ENCODE data around the gene ARHGEF16.
A peak's percentile ranks its signal among the peaks of the same experiment; 100 is the strongest.

ARHGEF16 gene

DNA sequence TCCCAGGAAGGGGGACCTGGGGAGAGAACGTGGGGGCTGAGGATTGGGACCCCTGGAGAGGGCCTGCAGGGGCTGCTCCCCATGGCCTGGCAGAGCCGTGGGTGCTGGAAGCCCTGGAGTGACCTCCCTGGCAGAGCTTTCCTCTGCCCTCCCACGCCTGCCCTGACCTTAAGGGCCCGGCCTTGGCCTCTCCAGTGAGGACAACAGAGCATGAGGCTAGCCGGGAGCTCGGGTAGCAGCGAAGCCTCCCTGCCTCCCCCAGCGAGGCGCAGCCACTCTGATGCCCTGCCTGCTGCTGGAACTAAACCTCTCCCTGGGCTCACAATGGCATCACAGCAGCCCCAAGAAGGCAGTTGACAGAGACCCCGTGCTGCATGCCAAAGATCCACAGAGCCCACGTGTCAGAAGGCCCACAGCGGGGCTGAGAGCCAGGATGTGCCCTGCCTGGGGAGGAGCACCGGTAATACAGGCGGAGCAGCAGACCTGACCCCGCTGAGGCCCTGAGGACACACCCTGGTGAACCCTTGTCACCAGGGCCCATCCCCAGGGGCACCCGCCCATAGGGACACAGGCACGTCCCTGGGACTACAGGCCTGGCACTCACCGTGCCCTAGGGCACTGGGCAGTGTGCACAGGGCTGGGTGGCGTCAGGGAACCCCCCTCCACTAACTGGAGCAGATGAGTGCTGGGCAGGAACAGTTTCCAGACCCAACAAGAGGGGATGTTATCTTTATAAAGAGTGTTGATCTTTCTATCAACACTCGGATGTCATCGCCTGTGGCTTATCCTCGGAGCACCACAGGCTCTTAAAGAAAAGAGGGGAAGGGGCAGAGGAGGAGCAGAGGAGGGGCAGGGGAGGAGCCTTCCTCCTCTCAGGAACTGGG is 48.4 kb downstream of the ARHGEF16 start:
- DNase-seq (ENCODE audit: low read depth), result no peak

DNA sequence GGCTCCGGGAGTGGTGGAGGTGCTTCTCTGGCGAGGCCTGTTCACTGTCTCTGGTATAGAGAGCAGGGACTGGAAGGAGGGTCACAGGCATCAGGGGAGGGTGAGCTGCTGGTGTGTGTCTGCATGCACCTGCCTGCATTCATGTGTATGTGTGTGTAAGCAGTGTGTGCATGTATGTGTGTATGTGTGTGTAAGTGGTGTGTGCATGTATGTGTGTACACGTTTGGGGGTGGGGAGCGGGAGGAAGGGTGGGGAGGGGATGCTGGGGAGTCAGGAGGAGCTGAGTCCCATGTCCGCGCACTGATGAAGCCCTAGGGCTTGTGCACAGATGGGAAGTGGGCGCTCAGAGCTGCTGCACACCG is 49.0 kb downstream of the ARHGEF16 start:
- no peak for DNase-seq (ENCODE audit: low read depth)

DNA sequence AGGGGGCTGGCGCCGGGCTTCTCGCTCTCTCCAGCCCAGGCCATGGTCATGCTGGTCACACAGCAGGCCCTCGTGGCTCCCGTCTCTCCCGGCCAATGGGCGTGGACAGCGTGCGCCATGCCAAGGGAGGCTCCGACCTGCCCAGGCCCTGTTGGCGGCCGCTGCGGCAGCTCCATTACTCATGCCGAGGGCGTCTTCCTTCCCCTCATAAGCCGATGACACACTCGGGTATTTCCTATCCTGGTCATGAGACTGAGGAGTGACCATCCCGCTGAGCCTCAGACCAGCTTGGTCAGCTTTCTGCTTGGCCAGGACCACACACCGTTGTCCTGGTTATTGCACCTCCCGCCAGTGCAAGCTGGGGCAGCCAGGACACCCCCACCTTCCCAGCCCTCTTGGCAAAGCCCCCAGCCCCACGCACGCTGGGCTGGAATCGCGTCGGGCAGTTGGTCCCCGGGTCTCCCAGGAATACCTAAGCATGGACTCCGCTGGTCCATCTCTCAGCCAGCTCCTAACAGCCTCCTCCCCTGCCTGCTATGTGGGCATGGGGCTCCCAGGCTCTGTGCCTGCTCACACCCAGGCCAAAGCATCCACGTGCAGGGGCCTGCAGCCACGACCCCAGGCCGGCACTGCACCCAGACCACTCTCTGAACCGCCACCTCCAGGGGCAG is 49.8 kb downstream of the ARHGEF16 start:
- peak; percentile 66 for DNase-seq (ENCODE audit: low read depth)

DNA sequence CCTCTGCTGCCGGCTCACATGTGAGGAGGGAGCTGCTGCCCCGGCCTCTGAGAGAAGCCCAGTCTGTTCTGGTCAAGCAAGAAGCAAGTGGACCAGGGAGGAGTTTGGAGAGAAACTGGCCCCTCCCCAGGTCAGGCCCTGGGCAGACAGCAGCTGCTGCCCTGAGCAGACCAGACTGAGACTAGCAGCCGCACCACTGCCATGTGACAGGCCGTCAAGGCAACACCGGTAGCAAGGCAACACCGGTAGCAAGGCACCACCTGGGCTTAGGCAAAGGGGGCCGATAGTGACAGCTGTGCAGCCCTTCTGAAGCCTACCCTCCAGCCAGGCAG is 50.3 kb downstream of the ARHGEF16 start:
- no peak for DNase-seq (ENCODE audit: low read depth)

DNA sequence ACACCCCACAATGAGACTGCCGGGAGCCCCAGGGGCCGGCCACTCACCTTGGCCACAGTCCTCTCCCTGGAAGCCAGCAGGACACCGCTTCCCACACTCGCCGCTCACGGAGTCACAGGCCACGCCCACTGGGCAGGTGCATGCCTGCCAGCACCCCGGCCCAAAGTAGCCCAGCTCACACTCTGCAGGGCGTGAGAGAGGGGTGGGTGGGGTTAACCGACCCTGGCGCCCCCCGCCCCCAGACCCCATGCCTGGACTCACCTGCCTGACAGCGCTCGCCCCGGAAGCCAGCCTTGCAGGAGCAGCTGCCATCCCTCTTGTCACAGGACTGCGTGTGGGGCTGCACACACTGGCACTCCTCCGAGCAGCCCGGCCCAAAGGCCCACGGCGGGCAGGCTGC is 50.7 kb downstream of the ARHGEF16 start:
- no peak for DNase-seq (ENCODE audit: low read depth)

DNA sequence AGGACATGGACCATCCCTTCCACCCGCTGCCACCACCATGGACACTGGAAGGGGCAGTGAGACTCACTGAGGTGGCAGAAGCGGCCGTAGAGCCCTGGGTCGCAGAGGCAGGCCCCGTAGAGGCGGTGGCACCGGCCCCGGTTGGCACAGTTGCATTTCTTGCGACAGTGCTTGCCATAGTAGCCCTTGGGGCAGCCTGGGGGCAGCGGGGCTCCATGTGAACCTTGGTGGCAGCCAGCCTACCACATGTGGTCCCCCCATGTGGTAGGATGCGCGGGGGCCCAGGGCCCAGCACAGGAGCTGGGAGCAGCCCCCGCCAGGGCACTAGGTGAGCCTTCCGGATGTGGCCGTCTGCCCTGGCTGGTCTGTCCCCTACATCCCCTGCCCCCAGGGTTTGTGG is 51.6 kb downstream of the ARHGEF16 start:
- no peak for DNase-seq (ENCODE audit: low read depth)

DNA sequence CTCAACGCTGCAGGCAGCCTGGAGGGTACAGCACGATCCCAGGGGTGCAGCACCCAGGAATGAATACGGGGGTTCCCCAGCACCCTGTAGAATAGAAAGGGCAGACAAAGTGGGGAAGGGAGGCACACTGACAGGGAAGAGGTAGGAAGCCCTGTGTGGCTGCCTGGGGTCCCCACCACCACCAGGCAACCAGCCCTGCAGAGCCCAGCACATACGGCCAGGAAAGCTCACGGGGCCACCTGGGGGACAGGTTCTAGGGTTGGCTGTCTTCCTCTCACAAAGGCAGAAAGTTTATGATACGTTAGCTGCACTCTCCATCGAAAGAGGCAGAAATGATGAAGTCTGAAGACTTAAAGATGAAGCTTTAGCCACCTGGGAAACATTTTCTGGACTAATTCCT is 52.5 kb downstream of the ARHGEF16 start:
- DNase-seq (ENCODE audit: low read depth), result no peak

DNA sequence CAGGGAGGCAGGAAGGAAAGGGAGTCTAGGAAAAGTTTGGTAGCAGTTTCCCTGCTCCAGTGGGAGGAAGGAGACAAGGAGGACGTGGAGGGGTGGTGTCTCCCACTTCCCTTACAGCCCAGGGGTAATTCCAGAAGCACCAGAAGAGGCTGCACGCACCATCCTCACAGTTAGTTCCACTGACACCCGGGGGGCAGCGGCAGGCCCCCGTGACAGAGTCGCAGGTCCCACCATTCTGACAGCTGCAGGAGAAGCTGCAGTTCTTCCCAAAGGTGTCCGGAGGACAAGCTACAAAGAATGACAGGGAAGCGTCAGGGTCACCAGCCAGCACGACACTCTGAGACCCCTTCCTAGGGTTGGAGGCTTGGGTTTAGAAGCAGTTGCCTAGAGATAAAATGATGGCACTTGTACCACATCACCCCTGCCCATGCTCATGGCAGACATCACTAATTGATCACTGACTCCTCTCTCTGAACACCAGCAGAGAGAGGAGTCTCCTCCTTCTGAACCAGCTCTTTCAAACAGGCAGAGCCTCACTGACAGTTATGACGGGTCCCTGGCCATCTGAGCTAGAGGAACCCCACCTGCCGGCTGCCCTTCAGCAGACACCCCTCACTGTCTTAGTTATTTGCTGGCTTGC is 53.3 kb downstream of the ARHGEF16 start:
- no peak for DNase-seq (ENCODE audit: low read depth)

DNA sequence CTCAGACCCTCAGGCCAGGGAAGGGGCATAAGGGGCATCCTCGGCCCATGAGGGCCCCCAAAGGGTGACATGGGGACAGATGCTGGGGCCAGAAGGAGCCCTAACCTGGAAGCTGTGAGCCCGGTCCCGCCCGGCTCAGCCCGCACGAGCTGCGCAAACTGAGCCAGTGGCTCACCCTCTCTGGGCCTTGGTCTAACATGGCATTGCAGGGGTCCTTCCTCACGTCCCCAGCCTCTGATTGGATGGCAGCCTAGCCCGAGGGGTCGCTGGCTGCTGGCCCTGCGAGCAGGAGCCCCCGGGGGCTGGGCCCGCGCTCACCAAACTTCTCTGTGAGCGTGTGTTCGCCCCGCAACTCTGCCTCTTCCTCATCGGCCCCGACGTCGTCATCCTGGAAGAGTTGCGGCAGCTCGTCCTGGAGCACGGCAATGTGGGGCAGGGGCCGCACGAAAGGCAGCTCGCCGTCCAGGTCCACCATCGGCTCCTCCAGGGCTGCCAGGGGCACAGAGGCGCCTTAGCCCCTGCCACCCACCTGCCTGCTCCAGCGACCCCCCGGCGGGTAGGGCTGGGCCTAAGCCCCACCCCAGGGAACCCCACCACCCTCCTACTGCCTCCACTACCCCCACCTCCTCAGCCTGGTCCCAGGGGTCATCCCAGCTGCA is 54.4 kb downstream of the ARHGEF16 start:
- DNase-seq (ENCODE audit: low read depth), result no peak

DNA sequence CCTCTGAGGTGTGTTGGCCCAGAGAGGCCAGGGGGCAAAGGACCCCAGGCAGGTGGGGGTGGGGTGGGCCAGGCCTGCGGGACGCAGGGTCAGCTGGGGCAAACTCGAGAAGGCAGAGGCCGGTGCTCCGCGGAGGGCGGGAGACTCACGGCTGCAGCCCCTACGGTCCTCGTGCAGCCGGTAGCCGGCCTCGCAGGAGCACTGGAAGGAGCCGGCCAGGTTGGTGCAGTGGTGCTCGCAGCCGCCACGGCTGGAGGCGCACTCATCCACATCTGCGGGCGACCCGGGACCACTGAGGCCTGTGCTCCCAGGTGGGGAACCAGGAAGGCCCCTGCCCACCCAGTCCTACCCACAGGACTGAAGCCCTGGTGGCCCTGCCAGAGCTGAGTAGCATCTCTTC is 55.3 kb downstream of the ARHGEF16 start:
- no peak for DNase-seq (ENCODE audit: low read depth)

DNA sequence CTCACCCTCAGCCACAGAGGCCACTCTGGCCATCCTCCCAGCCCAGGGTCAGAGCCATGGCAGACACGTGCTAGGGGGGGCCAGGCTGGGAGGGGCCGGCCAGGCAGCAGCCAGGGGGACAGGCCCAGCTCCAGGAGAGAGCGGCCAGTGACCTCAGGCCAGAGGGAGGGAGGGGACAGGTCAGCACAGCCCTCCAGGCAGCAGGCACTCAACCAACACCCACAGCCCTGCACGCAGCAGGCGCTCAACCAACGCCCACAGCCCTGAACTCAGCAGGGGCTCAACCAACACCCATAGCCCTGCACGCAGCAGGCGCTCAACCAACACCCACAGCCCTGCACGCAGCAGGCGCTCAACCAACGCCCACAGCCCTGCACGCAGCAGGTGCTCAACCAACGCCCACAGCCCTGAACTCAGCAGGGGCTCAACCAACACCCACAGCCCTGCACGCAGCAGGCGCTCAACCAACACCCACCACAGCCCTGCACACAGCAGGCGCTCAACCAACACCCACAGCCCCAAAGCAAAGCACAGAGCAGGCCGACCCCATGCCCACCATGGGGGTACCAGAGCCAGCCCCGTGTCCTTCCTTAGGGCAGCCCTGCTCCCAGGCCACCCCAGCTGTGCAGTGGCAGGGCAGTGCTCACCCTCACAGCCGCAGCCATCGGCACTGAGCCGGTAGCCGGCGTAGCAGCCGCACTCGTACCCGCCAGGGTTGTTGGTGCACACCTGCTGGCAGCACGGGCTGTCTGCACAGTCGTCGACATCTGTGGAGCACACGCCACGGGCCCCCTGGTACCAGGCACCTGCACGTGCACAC is 55.9 kb downstream of the ARHGEF16 start:
- no peak for DNase-seq (ENCODE audit: low read depth)

DNA sequence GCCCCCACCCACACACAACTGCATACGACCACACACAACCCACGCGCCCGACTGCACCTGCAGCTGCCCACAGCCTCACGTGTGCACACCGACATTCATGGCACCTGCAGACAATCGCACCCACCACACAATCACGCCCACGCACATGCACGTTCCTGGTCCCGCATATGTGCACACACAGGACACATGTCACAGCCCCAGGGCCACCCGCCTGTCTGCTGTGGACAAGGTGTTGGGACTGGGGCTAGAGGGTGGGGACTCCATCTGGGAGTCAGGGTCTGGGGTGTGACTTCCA is 56.4 kb downstream of the ARHGEF16 start:
- DNase-seq (ENCODE audit: low read depth), result no peak

DNA sequence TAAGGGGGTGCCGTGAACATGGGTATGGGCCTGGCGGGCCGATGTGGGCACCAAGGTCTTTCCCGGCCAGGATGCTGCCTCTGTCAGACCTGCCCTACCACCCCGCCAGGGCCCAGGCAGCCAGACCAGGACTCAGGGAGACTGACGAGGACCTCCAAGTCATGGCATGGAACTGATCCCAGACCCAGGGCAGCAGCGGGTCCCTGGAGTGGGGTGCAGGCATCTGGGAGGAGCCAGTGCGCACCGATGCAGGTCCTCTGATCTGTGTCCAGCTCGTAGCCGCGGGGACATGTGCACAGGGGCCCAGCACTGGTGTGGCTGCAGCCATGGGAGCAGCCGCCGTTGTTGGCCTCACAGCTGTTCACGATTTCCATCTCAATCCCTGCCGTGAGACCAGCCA is 56.8 kb downstream of the ARHGEF16 start:
- DNase-seq (ENCODE audit: low read depth), result no peak

DNA sequence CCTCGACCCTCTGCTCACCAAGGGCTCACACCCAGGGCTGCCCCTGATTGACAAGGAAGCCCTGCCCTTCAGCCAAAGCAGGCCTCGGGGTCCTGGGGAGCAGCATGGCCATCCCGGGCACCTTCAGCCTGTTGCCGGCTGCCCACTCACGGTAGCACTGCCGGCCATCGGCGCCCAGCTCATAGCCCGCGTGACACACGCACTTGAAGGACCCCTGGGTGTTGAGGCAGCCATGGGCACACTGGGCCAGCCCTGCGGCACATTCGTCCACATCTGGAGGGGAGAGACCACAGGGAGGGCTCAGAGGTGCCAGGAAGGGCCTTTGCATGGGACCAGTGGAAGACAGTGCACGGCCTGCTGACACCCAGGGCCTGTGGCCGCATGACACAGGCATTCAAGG is 57.4 kb downstream of the ARHGEF16 start:
- DNase-seq (ENCODE audit: low read depth), result no peak

DNA sequence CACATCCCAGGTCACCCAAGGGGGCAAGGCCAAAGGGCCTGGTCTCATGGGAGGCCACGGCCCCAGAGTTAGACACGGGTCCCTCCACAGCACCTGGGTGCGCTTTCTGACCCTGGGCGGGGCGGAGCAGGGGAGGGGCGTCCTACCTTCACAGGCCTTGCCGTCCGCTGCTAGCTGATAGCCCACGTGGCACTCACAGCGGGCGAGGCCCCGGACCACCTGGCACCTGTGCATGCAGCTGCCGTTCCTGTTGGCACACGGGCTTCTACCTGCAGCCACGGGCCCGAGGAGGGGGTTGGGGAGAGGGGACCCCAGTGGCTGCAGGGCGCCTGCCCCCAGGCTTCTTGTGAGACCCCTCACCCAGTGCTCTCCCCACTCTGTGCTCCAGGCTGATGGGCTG is 59.9 kb downstream of the ARHGEF16 start:
- DNase-seq (ENCODE audit: low read depth), result no peak

DNA sequence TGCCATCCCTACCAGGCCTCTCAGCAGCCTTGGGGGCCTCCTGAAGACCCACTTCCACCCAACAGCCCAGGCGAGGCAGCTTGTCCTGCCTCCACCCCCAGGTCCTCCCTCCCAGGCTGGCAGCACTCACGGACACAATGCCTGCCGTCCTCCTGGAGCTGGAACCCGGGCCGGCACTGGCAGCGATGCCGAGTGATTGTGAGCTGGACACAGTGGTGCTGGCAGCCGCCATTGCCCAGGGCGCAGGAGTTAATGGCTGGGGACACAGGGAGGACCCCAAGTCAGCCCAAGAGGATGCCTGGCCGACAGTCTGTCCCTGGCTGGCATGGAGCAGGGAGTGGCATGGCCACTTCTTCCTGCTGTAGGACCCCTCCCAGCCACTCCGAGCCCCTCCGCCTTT is 60.8 kb downstream of the ARHGEF16 start:
- DNase-seq (ENCODE audit: low read depth), result no peak

DNA sequence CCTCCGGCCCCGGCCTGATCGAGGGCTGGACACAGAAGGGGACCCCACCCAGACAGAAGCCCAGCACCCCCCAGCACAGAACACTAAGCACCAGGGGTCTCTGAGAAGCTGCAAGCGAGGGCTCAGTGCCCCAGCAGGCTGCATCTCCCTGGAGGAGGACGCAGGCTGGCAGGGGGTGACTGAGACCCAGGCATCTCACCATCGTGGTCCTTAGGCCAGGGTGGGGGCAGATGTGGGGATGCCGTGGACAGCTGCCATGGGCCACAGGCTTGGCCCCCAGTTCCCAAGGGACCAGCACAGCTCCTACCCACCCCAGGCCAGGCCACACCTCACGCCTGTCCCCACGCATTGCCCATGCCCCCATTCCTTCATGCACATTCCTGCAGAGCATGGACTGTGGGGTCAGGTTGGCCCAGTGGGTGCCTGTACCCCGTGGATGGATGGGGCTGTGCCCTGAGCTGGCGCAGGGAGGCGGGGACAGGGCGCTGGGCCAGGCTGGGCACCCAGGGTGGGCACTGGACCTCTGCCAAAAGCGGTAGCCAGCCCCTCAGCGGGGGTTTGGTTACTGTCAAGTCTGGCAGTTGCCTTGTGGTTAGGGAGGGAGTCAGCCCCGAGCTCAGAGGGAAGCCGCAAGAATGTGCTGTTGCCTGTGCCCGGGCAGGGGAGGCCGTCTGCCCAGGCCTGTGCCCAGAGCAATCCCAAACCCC is 61.5 kb downstream of the ARHGEF16 start:
- no peak for DNase-seq (ENCODE audit: low read depth)

DNA sequence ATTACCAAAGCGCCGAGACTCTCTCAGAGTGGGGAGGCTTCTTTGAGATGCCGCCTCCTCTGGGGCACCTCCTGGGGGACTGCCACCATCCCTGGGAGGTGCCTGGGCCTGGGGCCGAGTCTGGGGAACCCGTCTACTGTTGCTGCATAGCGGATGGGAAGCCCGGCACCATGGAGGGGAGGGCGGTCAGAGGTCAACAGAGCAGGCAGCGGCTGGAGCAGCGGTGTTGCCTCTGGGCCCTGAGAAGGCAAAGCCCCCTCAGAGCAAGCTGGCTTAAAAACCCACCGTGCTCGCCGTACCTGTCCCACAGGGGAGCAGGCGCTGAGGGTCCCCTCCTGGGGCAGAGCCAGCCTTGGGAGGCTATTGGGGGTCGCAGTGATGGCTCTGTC is 62.0 kb downstream of the ARHGEF16 start:
- no peak for DNase-seq (ENCODE audit: low read depth)

DNA sequence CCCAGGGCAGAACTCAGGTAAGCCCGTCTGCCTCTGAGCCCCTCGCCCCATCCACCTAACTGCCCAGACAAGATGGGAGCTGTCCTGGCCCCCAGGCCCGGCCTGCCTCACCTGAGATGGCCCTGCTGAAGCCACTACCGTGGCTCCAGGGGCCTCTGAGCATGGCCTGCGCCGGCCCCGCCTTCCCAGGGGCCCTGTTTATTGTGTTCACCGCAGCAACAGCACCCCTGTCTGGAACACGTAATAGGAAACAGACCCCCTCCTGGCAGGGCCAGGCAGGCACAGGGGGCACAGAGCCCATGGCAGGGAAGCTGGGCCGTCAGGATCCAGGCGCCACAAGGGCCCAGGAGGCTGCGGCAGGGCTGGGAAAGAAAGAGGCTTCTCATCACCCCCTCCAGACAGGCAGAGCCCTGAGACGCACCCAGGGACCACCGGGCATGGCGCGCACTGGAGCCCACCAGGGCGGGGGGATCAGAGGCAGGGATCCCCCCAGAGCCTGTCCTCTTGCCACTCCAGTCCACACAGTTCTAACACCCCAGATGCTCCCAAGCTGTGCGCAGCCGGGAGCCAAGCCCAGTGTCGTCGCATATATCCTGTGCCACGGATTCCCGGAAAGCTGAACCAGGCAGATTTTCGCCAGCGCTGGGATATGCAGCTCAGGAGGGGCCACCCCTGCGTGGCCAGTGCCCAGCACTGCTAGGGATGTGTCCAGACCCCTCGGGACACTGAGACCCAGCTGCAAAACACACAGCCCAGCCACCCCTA is 62.6 kb downstream of the ARHGEF16 start:
- no peak for DNase-seq (ENCODE audit: low read depth)

DNA sequence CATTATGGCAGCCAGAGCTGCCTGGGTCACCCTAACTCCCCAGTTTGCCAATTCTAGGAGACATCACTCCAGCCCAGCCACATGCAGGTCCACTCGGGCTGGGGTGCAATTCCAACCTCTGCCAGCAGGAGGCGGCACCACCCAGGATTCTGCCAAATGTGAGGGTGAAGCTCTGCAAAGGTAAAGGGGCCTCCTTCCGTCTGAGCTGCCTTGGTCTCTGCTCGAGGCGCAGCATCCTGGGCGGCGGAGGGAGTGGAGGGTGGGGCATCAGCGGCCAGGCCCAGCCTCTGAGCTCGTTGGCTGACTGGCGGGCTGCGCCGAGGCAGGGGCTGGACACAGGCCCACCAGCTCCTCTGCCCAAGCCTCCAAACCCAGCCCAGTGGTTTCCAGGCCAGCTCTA is 63.8 kb downstream of the ARHGEF16 start:
- no peak for DNase-seq (ENCODE audit: low read depth)

DNA sequence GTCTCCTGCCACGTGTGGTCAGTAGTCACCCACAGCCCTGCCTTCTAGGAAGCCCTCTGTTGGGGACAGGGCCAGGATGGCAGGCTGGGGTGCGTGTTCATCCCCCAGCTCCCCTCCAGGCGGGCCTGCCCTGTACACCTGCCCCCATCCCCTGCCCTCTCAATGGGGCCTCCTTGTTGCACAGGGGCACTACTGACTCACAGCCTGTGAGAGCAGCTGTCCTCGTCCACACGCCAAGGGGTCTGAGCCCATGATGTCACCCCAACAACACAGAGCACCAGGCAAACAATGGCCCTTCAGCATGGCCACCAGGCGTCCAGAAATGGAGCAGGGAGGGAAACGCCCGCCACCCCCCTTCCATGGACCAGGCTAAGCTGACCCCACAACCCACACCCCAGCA is 64.3 kb downstream of the ARHGEF16 start:
- DNase-seq (ENCODE audit: low read depth), result no peak
